Astrocyte of the cerebellum (primary cell): Measurements from ENCODE around the gene MEIS2.

Experiments used
- DNase-seq: peaks from one replicate; pipeline ENCODE4 v3.0.0-alpha.2; 2011; ENCODE audit warnings: low read depth
- H3K4me3 ChIP-seq: 2 replicates; pipeline ENCODE4 v1.5.1; 2011; ENCODE audit warnings: mild to moderate bottlenecking, low read depth, low read length, moderate library complexity
- in situ Hi-C: cut with HindIII; loops from 2 replicates; pipeline ENCODE4 v1.10.0; 2017; ENCODE audit warnings: low sequenced_read_pairs
- TF ChIP-seq, protein P1 (sequence below): IDR thresholded peaks from 2 replicates; pipeline ENCODE4 v1.5.1; 2012; ENCODE audit warnings: low read length, low read depth, moderate library complexity, mild to moderate bottlenecking; ENCODE audit errors: missing control alignments

Gene MEIS2

DNA sequence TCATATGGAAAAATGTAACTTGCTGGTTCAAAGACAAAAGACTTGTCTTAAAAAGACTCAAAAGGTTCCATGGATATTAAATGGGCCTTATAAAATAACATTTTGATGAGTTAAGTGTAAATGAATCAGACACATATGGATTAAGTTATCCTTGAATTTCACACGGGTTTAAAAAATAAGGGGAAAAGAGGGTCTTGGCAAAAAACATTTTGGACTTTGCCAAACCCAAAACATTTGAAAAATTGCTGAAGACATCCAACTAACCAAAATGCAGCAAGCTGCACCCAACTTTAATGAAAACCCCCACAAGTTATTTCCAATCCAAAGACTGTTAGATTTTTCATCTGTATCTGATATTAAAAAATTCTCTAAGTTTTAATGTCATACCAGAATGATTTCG lies 200.7 kb downstream of the MEIS2 start:
- in situ Hi-C loops = loop anchor here (25.0 kb wide), 1 partner anchor 213 kb away; the partner anchor contains the start of gene MEIS2
- no peak overlapping the region for H3K4me3 ChIP-seq
- TF ChIP-seq, protein P1, sequence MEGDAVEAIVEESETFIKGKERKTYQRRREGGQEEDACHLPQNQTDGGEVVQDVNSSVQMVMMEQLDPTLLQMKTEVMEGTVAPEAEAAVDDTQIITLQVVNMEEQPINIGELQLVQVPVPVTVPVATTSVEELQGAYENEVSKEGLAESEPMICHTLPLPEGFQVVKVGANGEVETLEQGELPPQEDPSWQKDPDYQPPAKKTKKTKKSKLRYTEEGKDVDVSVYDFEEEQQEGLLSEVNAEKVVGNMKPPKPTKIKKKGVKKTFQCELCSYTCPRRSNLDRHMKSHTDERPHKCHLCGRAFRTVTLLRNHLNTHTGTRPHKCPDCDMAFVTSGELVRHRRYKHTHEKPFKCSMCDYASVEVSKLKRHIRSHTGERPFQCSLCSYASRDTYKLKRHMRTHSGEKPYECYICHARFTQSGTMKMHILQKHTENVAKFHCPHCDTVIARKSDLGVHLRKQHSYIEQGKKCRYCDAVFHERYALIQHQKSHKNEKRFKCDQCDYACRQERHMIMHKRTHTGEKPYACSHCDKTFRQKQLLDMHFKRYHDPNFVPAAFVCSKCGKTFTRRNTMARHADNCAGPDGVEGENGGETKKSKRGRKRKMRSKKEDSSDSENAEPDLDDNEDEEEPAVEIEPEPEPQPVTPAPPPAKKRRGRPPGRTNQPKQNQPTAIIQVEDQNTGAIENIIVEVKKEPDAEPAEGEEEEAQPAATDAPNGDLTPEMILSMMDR = no peak
- peak; percentile 61 for DNase-seq

DNA sequence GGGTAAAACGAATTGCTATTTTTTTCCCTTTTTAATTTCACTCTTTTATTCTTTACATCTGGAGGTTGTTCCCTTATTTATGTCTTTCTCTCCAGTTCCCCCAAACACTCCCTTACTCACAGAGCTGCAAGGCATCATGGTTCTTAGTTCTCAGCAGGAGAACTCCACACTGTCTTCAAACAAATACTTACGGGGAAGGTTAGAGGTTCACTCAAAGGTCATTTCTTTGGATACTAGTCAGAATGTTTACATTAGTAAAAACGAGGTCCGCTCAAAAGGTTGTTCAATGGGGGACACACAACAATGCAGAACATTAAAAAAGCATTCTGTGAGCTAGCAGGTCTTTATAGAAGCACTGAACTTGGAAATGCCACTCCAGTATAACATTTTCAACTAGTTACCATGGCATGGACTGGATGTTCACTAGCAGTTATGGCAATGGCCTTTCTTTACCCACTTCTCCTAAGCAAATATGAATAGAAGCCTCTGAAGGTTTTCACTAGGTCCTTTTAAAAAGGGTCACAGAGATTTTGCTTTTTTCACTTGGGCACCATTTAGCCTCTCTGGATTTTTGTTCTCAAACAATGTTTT lies 201.7 kb downstream of the MEIS2 start:
- H3K4me3 ChIP-seq = no peak overlapping the region
- in situ Hi-C loops = loop anchor here (25.0 kb wide), 1 partner anchor 214 kb away; the partner anchor contains the start of gene MEIS2
- DNase-seq = no peak
- TF ChIP-seq, protein P1 = no peak

DNA sequence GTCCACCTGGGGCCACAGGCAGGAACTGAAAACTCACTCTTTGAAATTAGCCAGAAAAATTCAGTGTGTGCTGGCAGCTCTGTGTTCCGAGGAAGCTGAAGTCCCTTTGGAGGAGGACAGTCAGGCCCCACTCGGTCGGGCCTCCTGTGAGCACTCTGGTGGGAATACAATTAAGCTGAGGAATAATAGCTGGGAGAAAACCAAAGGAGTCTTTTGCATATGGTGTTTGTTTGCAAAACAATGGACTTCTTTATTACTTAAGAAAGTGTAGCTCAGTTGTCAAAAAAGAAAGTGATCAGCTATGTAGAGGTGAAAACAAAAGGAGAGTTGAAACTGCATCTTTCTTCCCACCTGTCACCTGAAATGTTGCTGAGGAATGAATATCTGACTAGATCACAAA lies 202.5 kb downstream of the MEIS2 start:
- DNase-seq = no peak
- TF ChIP-seq, protein P1 = no peak
- in situ Hi-C loops = loop anchor here (25.0 kb wide), 1 partner anchor 214 kb away; the partner anchor contains the start of gene MEIS2
- H3K4me3 ChIP-seq = no peak overlapping the region

DNA sequence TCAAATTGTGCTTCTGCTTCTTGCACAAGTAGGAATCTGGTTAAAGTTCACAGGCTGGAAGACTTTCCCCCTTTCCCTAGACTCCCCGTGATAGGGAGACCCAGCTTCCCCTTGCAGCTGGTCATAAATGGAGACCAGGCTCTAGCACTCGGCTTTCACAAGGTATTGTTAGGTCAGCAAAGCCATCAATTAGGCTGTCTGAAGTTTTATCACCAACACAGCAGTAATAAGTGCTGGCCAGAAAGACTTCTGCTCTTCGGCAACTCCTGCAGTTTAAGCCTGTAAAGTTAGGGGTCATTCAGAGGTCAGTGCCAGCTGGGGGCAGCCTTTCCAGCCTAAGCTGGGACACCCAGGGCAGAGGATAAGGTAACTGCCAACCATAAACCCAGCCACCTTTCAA lies 203.4 kb downstream of the MEIS2 start:
- in situ Hi-C loops = loop anchor here (25.0 kb wide), 1 partner anchor 215 kb away; the partner anchor contains the start of gene MEIS2
- TF ChIP-seq, protein P1 = no peak
- no peak overlapping the region for H3K4me3 ChIP-seq
- DNase-seq = no peak

DNA sequence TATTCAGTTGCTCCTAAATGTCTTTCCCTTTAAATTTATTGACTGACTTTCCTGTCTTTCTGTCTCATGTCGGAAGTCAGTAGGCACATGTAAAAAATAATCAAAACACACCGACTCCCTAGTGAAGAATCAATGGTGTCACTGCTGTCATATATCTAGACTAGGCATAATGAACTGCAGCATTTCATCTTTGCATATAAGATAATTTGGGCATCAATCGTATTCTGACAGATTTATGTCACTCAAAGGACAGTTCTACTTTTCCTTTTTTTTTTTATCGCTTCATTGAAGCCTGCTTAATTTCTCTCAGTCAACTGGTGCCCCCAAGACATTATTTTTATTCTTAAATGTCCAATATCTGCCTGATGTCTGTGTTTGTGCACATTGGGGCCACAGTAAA lies 206.3 kb downstream of the MEIS2 start:
- no peak for DNase-seq
- TF ChIP-seq, protein P1 = no peak
- H3K4me3 ChIP-seq = no peak overlapping the region
- in situ Hi-C loops = loop anchor here (25.0 kb wide), 1 partner anchor 218 kb away; the partner anchor contains the start of gene MEIS2

DNA sequence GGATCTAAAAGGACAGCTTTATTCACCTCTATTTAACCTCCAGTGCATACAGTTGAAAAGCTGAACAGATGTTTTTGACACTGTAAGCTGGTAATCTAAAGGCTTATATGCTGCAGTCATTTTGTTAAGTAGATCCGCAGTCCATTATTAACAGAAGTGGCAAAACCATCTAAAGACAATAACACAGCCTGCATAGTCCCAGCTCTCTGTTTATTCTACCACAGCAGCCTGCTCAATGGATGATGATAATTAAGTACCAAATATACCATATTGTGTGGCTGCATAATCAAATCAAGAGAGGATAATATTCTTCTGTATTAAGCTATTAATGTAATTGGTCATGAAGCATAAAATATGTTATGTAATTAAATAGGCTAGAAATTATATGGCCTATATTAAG lies 207.1 kb downstream of the MEIS2 start:
- in situ Hi-C loops = loop anchor here (25.0 kb wide), 1 partner anchor 219 kb away; the partner anchor contains the start of gene MEIS2
- TF ChIP-seq, protein P1 = no peak
- no peak overlapping the region for H3K4me3 ChIP-seq
- DNase-seq = no peak
